Mesodermal cell (in vitro differentiated cells): ENCODE measurements around the gene NOTCH1.

Source experiments
- H3K27ac ChIP-seq: 2 replicates; pipeline ENCODE4 v1.7.0; 2013; ENCODE audit warnings: mild to moderate bottlenecking, low read depth, low read length, moderate library complexity; ENCODE audit not compliant: severe bottlenecking
- H3K36me3 ChIP-seq: 2 replicates; pipeline ENCODE4 v1.7.1; 2013; ENCODE audit warnings: mild to moderate bottlenecking, low read length, moderate library complexity; ENCODE audit not compliant: control insufficient read depth, insufficient read depth
- H3K4me1 ChIP-seq: one replicate; pipeline ENCODE4 v1.7.1; 2013; ENCODE audit warnings: mild to moderate bottlenecking, low read length; ENCODE audit not compliant: insufficient read depth, control insufficient read depth, poor library complexity, severe bottlenecking
- H3K4me3 ChIP-seq: 2 replicates; pipeline ENCODE4 v1.7.0; 2013; ENCODE audit warnings: low read length, control low read depth, mild to moderate bottlenecking; ENCODE audit not compliant: insufficient read depth, poor library complexity, severe bottlenecking; ENCODE audit errors: extremely low read depth
- H3K9me3 ChIP-seq: 2 replicates; pipeline ENCODE4 v1.7.1; 2013; ENCODE audit warnings: mild to moderate bottlenecking, low read length, moderate library complexity; ENCODE audit not compliant: control insufficient read depth
- WGBS, 2 experiments: methylation state at CpG; one replicate each; pipeline ENCODE4 v1.1.5; 2013; ENCODE audit warnings: missing lambda C conversion rate in 2 of 2; ENCODE audit not compliant: insufficient coverage in 2 of 2; 5-methylcytosine and 5-hydroxymethylcytosine counted together

The NOTCH1 gene

GRCh38 chr9:136551401-136552116 is 5.7 kb upstream of the NOTCH1 start:
- peaks cover 51% of the 10 kb centered on the region for H3K4me1 ChIP-seq
- no peak overlapping the region for H3K4me3 ChIP-seq
- peak overlapping the region; percentile 73 for H3K27ac ChIP-seq
- no peaks in the 10 kb centered on the region for H3K36me3 ChIP-seq
- no peaks in the 10 kb centered on the region for H3K9me3 ChIP-seq
- WGBS, 2 experiments, result 14 to 25% methylated on average over 10 to 12 of the region's 22 CpGs

DNA sequence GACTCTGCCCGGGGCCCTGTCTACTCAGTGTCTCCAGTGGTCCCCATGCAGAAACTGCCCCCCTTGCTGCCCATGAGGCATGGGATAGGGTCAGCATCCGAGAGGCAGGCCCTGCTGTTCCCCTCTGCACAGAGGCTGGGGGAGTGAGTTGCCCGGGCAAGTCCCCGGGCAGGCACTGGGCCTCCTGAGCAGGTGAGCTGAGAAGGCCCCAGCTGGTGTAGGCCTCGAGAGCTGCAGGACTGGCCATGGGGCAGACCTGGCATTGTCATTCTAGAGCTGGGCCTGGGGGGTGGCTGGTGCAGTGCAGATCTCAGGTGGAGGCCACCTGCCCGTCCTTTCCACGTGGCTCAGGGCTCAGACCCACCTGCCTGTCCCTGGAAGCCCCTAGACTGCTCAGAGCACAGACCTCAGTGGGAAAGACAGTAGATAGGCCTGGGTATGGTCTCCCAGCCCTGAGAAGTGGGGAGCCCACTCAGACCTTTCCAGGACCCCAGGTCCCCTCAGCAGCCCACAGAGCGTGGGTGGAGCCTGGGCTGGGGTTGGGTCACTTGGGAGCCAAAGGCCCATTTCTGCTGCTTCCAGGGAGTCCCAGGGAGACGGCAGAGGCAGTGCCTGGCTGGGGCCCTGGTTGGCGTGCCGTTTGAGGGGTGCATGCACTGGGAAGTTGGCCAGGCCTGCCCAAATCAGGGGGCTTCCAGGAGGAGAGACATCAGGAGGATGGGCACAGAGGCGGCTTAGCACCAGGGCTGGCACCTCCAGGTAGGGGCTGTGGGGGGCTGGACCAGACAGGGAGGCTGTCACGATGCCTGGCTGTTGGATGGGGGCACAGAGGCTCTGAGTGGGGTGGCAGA is 4.8 kb upstream of the NOTCH1 start:
- 89 to 94% methylated on average over 9 to 12 of the region's 13 CpGs for WGBS, 2 experiments
- Histone ChIP-seq H3K4me3 (no peak overlapping the region), H3K27ac (no peak overlapping the region), H3K9me3 (no peaks in the 10 kb centered on the region), H3K36me3 (no peaks in the 10 kb centered on the region), H3K4me1 (peaks cover 51% of the 10 kb centered on the region)

DNA sequence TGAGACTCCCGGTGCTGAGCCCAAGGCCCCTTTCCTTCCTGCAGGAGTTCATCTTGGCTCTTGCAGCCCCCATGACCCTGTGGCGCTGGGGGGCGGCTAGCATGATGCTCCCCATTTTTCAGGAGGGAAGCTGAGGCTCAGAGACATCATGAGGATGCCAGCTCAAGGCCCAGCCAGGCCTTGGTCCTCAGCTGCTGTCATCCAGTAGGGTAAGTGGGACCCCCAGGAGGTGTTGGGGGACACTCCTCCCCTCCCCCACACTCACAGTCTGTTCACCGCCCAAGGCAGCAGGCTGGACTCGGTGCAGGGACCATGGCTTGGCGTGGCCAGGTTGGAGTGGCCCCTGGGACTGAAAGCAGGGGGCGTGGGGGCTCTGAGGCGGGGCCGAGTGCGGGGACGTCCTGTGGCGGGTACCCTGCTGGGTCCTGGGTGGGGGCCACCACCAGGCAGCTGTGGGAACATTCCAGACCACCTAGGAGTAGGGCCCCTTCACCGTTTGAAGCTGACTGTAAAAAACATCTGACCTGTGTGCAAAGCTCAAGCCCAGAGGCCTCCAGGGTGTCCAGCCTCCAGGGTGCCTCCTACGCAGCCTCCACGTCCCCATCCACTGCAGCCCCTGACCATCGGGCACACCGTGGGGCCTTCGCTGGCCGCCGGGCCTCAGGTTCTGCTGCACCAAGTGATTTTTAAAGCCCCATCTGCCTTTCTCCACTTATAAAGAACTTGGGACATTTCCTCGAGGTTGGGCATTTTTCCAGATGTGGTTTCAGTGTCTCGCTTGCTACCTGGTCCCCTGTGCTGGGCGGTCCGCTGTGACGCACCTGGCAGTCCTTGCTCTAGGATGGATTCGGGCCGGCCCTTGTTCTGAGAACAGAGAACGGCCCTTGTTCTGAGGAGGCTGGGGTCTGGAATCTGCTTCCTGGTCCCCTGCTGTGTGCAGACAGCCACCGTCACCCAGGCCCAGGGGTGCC is 3.4 kb upstream of the NOTCH1 start:
- H3K4me1 ChIP-seq, result peaks cover 51% of the 10 kb centered on the region
- H3K4me3 ChIP-seq, result no peak overlapping the region
- no peaks in the 10 kb centered on the region for H3K36me3 ChIP-seq
- 91% methylated on average over 19 to 27 of the region's 29 CpGs for WGBS, 2 experiments
- H3K27ac ChIP-seq, result no peak overlapping the region
- H3K9me3 ChIP-seq, result no peaks in the 10 kb centered on the region

- Histone ChIP-seq H3K36me3 (peaks cover 16% of the 10 kb centered on the region), H3K4me3 (no peak overlapping the region), H3K27ac (no peak overlapping the region), H3K9me3 (no peaks in the 10 kb centered on the region), H3K4me1 (peaks cover 49% of the 10 kb centered on the region)
- WGBS, 2 experiments, result 76 to 80% methylated on average over 11 to 22 of the region's 25 CpGs
These were observed 1.8 kb upstream of the NOTCH1 start for GRCh38 chr9:136547508-136548215.

DNA sequence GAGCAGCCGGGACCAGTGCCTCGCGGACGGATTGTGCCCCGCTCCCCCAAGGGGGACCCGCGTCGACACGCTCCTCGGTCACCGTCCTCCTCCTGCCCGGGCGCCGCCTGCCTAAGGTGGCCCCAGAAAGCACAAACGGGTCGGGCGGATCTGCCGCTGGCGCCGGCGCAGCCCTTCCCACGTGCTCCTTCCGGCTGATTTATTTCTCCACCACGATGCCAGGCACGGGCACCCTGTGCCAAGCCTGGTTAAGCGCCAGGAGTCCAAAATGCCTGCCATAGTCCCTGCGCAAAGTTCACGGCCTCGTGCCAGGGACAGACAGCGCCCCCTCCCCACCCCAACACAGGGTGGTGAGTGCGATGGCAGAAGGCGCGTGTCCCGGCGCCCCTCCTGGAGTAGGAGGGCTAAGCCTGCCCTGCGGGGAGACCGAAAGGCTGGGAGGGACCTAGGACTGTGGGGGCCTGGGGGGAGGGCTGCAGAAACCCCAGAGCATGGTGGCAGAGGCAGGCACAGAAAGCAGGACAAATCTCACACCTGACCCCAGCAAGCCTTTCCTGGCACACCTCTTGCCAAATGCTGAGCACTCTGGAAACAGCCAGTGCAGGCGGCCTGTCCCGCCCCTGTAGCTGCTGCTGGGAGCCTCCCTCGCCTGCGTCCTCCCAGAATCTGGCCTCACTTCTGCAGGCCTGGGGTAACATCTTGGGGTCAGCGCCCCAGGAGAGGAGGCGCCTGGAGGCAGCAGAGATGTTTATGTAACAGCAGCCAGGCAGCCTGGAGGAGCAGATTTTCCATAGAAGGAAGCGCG is 1.1 kb upstream of the NOTCH1 start:
- H3K4me3 ChIP-seq, result peak overlapping the region; percentile 57
- 13 to 16% methylated on average over 28 to 38 of the region's 45 CpGs for WGBS, 2 experiments
- H3K27ac ChIP-seq, result peak overlapping the region; percentile 86
- no peaks in the 10 kb centered on the region for H3K9me3 ChIP-seq
- H3K36me3 ChIP-seq, result peaks cover 22% of the 10 kb centered on the region
- H3K4me1 ChIP-seq, result peaks cover 42% of the 10 kb centered on the region

DNA sequence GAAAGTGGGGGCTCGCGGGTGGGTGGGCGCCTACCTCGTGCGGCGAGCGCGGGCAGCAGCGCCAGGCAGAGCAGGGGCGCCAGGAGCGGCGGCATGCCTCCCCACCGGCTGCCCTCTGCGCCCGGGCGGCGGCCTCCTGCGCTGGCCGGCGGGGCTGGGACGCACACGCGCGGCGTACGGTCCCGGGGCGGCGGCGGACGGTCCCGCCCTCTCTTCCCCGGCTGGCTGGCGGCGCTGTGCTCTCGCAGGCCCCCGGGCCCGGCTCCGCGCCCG is 220 bp downstream of the NOTCH1 start:
- Histone ChIP-seq H3K4me3 (peak overlapping the region; percentile 92), H3K4me1 (peaks cover 29% of the 10 kb centered on the region)

DNA sequence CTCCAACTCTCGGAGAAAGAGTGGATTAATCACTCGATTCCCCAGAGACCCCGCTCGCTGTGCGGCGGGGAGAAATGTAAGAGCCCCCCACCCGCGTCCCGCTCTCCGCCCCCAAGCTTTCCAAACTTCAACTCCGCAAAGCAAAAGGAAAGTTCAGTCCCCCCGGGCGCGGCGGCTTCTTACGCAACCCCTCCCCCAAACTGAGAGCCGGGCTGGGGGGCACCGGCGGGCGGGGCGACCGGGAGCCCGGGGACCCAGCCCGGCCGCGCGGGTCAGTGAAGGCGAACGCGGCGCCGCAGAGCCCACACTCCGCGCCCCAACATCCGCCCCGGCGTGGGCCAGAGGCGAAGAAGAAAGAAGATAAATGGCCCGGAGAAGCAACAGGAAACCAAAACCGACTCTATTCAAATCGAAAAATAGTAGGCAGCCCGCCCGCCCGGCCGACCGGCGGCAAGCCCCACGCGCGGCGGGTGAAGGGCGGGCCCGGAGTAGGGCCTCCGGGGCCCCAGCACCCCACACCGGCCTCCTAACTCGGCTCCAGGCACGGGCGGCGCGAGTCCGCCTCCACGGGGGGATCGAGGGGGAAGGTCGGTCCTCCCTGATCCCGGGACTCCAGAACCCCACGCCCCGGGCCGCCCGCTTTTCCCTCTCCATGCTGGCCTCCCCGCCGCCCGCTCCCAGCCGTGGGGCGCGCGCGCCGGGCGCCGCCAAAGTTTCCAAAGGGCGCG is 720 bp downstream of the NOTCH1 start:
- Histone ChIP-seq H3K36me3 (peaks cover 37% of the 10 kb centered on the region), H3K4me3 (peak overlapping the region; percentile 92), H3K9me3 (no peaks in the 10 kb centered on the region), H3K27ac (peak overlapping the region; percentile 5), H3K4me1 (peaks cover 25% of the 10 kb centered on the region)
- 0% methylated on average over 57 to 62 of the region's 82 CpGs for WGBS, 2 experiments

More for the DNA sequence above, 220 bp downstream of the NOTCH1 start:
- 0 to 1% methylated on average over 33 to 37 of the region's 41 CpGs for WGBS, 2 experiments
- H3K9me3 ChIP-seq, result no peaks in the 10 kb centered on the region
- peaks cover 34% of the 10 kb centered on the region for H3K36me3 ChIP-seq
- no peak overlapping the region for H3K27ac ChIP-seq

DNA sequence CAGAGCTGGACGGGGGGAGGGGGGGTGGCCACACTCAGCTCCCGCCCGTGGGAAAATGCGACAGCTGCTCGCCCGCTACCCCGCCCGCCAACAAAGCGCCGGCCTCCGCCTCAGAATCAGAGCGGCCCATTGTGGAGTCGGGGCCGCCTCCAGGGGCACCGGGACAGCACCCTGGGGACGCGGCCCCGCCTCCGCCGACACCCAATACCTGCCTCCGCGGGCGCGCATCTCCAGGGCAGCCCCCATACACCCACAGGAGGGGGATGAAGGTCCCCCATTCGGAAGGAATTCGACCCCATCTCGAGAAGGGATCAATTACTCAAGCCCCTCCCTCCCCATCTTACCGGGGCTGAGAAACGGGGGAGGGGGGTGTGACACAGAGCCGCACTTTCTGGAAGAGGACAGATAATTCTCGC is 1.3 kb downstream of the NOTCH1 start:
- H3K4me3 ChIP-seq, result peak overlapping the region; percentile 92
- 3 to 8% methylated on average over 19 of the region's 31 CpGs for WGBS, 2 experiments
- H3K27ac ChIP-seq, result peak overlapping the region; percentile 5
- H3K9me3 ChIP-seq, result no peaks in the 10 kb centered on the region
- peaks cover 43% of the 10 kb centered on the region for H3K36me3 ChIP-seq
- peaks cover 22% of the 10 kb centered on the region for H3K4me1 ChIP-seq

GRCh38 chr9:136543830-136544547 is 1.9 kb downstream of the NOTCH1 start:
- Histone ChIP-seq H3K27ac (no peak overlapping the region), H3K4me1 (peaks cover 19% of the 10 kb centered on the region), H3K9me3 (no peaks in the 10 kb centered on the region), H3K4me3 (peak overlapping the region; percentile 92), H3K36me3 (peaks cover 46% of the 10 kb centered on the region)
- 76 to 82% methylated on average over 27 to 29 of the region's 31 CpGs for WGBS, 2 experiments
